IMR-90 (cell line): Measurements from ENCODE around the gene AIFM2. TPM values are rescaled to one million over a fixed set of nuclear protein-coding genes. Genes with fewer than 3 reads are reported as not detected.

ENCODE experiments used
- ATAC-seq: fragments of 200-7000 bp; cut with Tn5 transposase; 2 replicates; pipeline ENCODE4 v1.9.1; 2020; ENCODE audit warnings: low read depth, mild to moderate bottlenecking, moderate library complexity
- BruUV-seq: library from RNA; stranded (reverse); fragments of 400-500 nt; replicated peaks from 2 replicates; lab custom pipeline; 2021; lab: Mats Ljungman, UMichigan
- CTCF ChIA-PET: fragments of 300-600 bp; formaldehyde crosslinking; extraction: SDS; loops from one replicate; lab custom pipeline; 2021; ENCODE audit warnings: antibody characterized with exemption; lab: Yijun Ruan, JAX
- POLR2A ChIA-PET: fragments of 300-600 bp; sonication (Branson Sonifier 250); formaldehyde crosslinking; loops from one replicate; lab custom pipeline; 2022; ENCODE audit warnings: antibody characterized with exemption; ENCODE audit not compliant: unreplicated experiment; lab: Charles Lee
- DNase-seq: peaks from one replicate; pipeline ENCODE4 v3.0.0; 2013
- H2AFZ ChIP-seq: replicated peaks from 2 replicates; pipeline ENCODE3; 2013; ENCODE audit warnings: low read length, mild to moderate bottlenecking; ENCODE audit not compliant: poor library complexity
- H2AK5ac ChIP-seq: 2 replicates; pipeline ENCODE4 v1.6.1; 2013; ENCODE audit warnings: low read depth, low read length, inconsistent platforms
- H2AK9ac ChIP-seq: replicated peaks from 2 replicates; pipeline ENCODE3; 2013; ENCODE audit warnings: mild to moderate bottlenecking, low read depth, low read length, moderate library complexity; ENCODE audit not compliant: poor library complexity
- H2BK120ac ChIP-seq: 2 replicates; pipeline ENCODE4 v1.6.1; 2013; ENCODE audit warnings: low read depth, low read length, inconsistent platforms
- H2BK15ac ChIP-seq: 3 replicates; pipeline ENCODE4 v1.6.1; 2013; ENCODE audit warnings: low read depth, low read length, inconsistent platforms
- H2BK20ac ChIP-seq: 2 replicates; pipeline ENCODE4 v1.6.1; 2013; ENCODE audit warnings: low read depth, mild to moderate bottlenecking, inconsistent platforms, low read length, moderate library complexity
- H2BK5ac ChIP-seq: 2 replicates; pipeline ENCODE4 v1.6.1; 2013; ENCODE audit warnings: mild to moderate bottlenecking, low read depth, low read length, inconsistent platforms; ENCODE audit not compliant: poor library complexity, severe bottlenecking
- H3K14ac ChIP-seq: replicated peaks from 2 replicates; pipeline ENCODE4 v1.6.1; 2013; ENCODE audit warnings: low read depth, low read length, inconsistent platforms
- H3K18ac ChIP-seq: 2 replicates; pipeline ENCODE4 v1.6.1; 2013; ENCODE audit warnings: low read depth, low read length, control low read depth
- H3K23ac ChIP-seq: 2 replicates; pipeline ENCODE4 v1.6.1; 2013; ENCODE audit warnings: low read depth, low read length, inconsistent platforms
- H3K27ac ChIP-seq: 2 replicates; pipeline ENCODE4 v1.5.1; 2013; ENCODE audit warnings: mild to moderate bottlenecking, control low read depth, low read length; ENCODE audit not compliant: insufficient read depth
- H3K27me3 ChIP-seq: 2 replicates; pipeline ENCODE4 v1.6.1; 2013; ENCODE audit warnings: low read length; ENCODE audit not compliant: control insufficient read depth, insufficient read depth
- H3K36me3 ChIP-seq: 2 replicates; pipeline ENCODE4 v1.6.1; 2013; ENCODE audit warnings: low read length, mixed read lengths; ENCODE audit not compliant: control insufficient read depth, insufficient read depth
- H3K4ac ChIP-seq: 2 replicates; pipeline ENCODE4 v1.6.1; 2013; ENCODE audit warnings: low read depth, low read length, inconsistent platforms
- H3K4me1 ChIP-seq: 2 replicates; pipeline ENCODE4 v1.6.1; 2013; ENCODE audit warnings: low read length, mixed read lengths; ENCODE audit not compliant: control insufficient read depth, insufficient read depth
- H3K4me2 ChIP-seq: 2 replicates; pipeline ENCODE4 v1.6.1; 2013; ENCODE audit warnings: low read depth, mild to moderate bottlenecking, control low read depth, low read length, moderate library complexity
- H3K4me3 ChIP-seq: 2 replicates; pipeline ENCODE4 v1.5.1; 2013; ENCODE audit warnings: low read depth, mild to moderate bottlenecking, control low read depth, low read length, moderate library complexity; ENCODE audit not compliant: insufficient read depth
- H3K56ac ChIP-seq: 2 replicates; pipeline ENCODE4 v1.6.1; 2013; ENCODE audit warnings: low read length, inconsistent platforms; ENCODE audit not compliant: insufficient read depth; ENCODE audit errors: extremely low read depth
- H3K79me1 ChIP-seq, 2 experiments: 2 replicates each; pipeline ENCODE4 v1.6.1; 2013; ENCODE audit warnings: low read length in 2 of 2, inconsistent platforms in 1 of 2, low read depth in 1 of 2
- H3K9ac ChIP-seq: 2 replicates; pipeline ENCODE4 v1.6.1; 2013; ENCODE audit warnings: low read depth, low read length, control low read depth
- H3K9me1 ChIP-seq: 2 replicates; pipeline ENCODE4 v1.6.1; 2013; ENCODE audit warnings: low read length, inconsistent platforms; ENCODE audit not compliant: insufficient read depth
- H3K9me3 ChIP-seq: 2 replicates; pipeline ENCODE4 v1.6.1; 2013; ENCODE audit warnings: low read length; ENCODE audit not compliant: control insufficient read depth, insufficient read depth
- H4K20me1 ChIP-seq: 2 replicates; pipeline ENCODE4 v1.6.1; 2013; ENCODE audit warnings: low read length, inconsistent platforms; ENCODE audit not compliant: insufficient read depth
- H4K5ac ChIP-seq: 2 replicates; pipeline ENCODE4 v1.6.1; 2013; ENCODE audit warnings: mild to moderate bottlenecking, low read depth, low read length, control low read depth
- H4K8ac ChIP-seq, 2 experiments: 2 replicates each; pipeline ENCODE4 v1.6.1; 2013; ENCODE audit warnings: low read depth in 2 of 2, low read length in 2 of 2, control low read depth in 1 of 2, inconsistent platforms in 1 of 2
- H4K91ac ChIP-seq: 2 replicates; pipeline ENCODE4 v1.6.1; 2013; ENCODE audit warnings: low read depth, low read length, inconsistent platforms; ENCODE audit not compliant: insufficient read depth
- BHLHE40 ChIP-seq: fragments of 150-350 bp; IDR thresholded peaks from 2 replicates; pipeline ENCODE4 v1.6.1; 2016; ENCODE audit warnings: mild to moderate bottlenecking, low read depth, low read length
- CEBPB ChIP-seq: IDR thresholded peaks from 2 replicates; pipeline ENCODE4 v1.6.1; 2012; ENCODE audit warnings: low read depth, low read length, improper control_type of control experiment
- CHD1 ChIP-seq: IDR thresholded peaks from 2 replicates; pipeline ENCODE4 v1.6.1; 2012; ENCODE audit warnings: low read depth, low read length, improper control_type of control experiment
- FOS ChIP-seq: fragments of 150-350 bp; IDR thresholded peaks from 2 replicates; pipeline ENCODE4 v1.6.1; 2016; ENCODE audit warnings: low read depth, low read length
- MAFK ChIP-seq: IDR thresholded peaks from 2 replicates; pipeline ENCODE4 v1.6.1; 2012; ENCODE audit warnings: low read depth, low read length, improper control_type of control experiment
- MAZ ChIP-seq: IDR thresholded peaks from 2 replicates; pipeline ENCODE4 v1.6.1; 2012; ENCODE audit warnings: low read depth, mild to moderate bottlenecking, low read length, improper control_type of control experiment, moderate library complexity, borderline replicate concordance
- MXI1 ChIP-seq: IDR thresholded peaks from 2 replicates; pipeline ENCODE4 v1.6.1; 2012; ENCODE audit warnings: low read depth, mild to moderate bottlenecking, low read length, moderate library complexity, borderline replicate concordance
- NFE2L2 ChIP-seq: fragments of 150-350 bp; IDR thresholded peaks from 2 replicates; pipeline ENCODE4 v1.6.1; 2016; ENCODE audit warnings: low read depth, mild to moderate bottlenecking, low read length
- POLR2A ChIP-seq: IDR thresholded peaks from 2 replicates; pipeline ENCODE4 v1.6.1; 2012; ENCODE audit warnings: mild to moderate bottlenecking, low read depth, low read length
- RAD21 ChIP-seq: IDR thresholded peaks from 2 replicates; pipeline ENCODE4 v1.6.1; 2012; ENCODE audit warnings: low read length, improper control_type of control experiment
- RCOR1 ChIP-seq: IDR thresholded peaks from 2 replicates; pipeline ENCODE4 v1.6.1; 2012; ENCODE audit warnings: mild to moderate bottlenecking, low read length, improper control_type of control experiment; ENCODE audit not compliant: insufficient replicate concordance
- RFX5 ChIP-seq: IDR thresholded peaks from 2 replicates; pipeline ENCODE4 v1.8.0; 2012; ENCODE audit warnings: low read depth, mild to moderate bottlenecking, low read length, moderate library complexity
- SMC3 ChIP-seq: fragments of 150-350 bp; IDR thresholded peaks from 2 replicates; pipeline ENCODE4 v1.6.1; 2016; ENCODE audit warnings: low read depth, mild to moderate bottlenecking, antibody characterized with exemption, low read length, moderate library complexity
- WGBS, 2 experiments: methylation state at CpG; one replicate each; pipeline versions ENCODE4 v1.1.5 to v1.1.7; 2013; ENCODE audit warnings: missing lambda C conversion rate in 2 of 2; ENCODE audit not compliant: insufficient read length in 1 of 2; ENCODE audit errors: extremely low coverage in 2 of 2; 5-methylcytosine and 5-hydroxymethylcytosine counted together
- dilution Hi-C: fragments of 300-500 bp; cut with HindIII; formaldehyde crosslinking; loops from one replicate; pipeline ENCODE4 v1.14.3; 2018; ENCODE audit warnings: low sequenced_read_pairs; ENCODE audit not compliant: unreplicated experiment
- in situ Hi-C: fragments of 300-500 bp; cut with MboI; formaldehyde crosslinking; loops from 3 replicates; pipeline ENCODE4 v1.14.3; 2019; ENCODE audit warnings: low sequenced_read_pairs, inconsistent platforms, mixed read lengths
- intact Hi-C: fragments of 100-400 bp; cut with micrococcal nuclease; formaldehyde crosslinking; loops from 2 replicates; pipeline ENCODE4 v1.10.0; 2022
- polyA plus RNA-seq, 3 experiments: library from polyadenylated mRNA; depleted of rRNA; stranded (reverse); fragments of >200 nt; gene quantifications; 2 replicates each; pipeline ENCODE4 v1.2.3, GENCODE V29; 2012; ENCODE audit warnings: low replicate concordance in 1 of 3
- total RNA-seq: library from RNA; depleted of rRNA; stranded (reverse); fragments of >200 nt; gene quantifications from 2 replicates; pipeline ENCODE4 v1.2.3, GENCODE V29; 2012
- TF ChIP-seq, protein P1 (sequence below): conservative IDR thresholded peaks from 2 replicates; pipeline ENCODE4 v1.5.1; 2012; ENCODE audit warnings: mild to moderate bottlenecking, low read depth, low read length, improper control_type of control experiment
- TF ChIP-seq, protein P2 (sequence below): fragments of 150-350 bp; IDR thresholded peaks from 2 replicates; pipeline ENCODE4 v1.6.1; 2016; ENCODE audit warnings: low read depth, mild to moderate bottlenecking, low read length, moderate library complexity, borderline replicate concordance
- TF ChIP-seq, protein P3 (sequence below): fragments of 150-350 bp; IDR thresholded peaks from 2 replicates; pipeline ENCODE4 v1.6.1; 2017; ENCODE audit warnings: mild to moderate bottlenecking, antibody characterized with exemption, low read length, low read depth

AIFM2 gene
- total and polyA plus RNA-seq, 2 of the 4 experiments (the other 2 are of a cell fraction), result 2.0 to 4.6 TPM

DNA sequence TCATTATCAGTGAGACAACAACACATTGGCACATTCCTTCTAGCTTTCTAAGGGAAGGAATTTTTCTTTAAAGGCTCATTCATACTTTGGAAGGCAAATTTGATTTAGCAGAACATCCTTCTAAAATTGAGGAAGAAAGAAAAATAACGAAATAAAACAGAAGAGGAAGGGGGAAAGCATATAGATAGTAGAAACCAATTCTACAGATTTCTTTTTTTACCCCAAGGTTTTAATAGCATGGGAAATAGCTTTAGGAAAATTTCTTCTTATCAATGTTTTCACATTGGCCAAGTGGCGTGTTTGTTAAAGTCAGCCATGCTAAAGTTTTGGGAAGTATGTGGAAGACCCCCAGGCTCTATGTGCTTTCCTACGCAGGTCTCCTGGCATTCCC is 44.3 kb downstream of the AIFM2 start:
- TF ChIP-seq MXI1, result no peak
- no peak for TF ChIP-seq POLR2A
- TF ChIP-seq RAD21, result no peak
- TF ChIP-seq, protein P1, sequence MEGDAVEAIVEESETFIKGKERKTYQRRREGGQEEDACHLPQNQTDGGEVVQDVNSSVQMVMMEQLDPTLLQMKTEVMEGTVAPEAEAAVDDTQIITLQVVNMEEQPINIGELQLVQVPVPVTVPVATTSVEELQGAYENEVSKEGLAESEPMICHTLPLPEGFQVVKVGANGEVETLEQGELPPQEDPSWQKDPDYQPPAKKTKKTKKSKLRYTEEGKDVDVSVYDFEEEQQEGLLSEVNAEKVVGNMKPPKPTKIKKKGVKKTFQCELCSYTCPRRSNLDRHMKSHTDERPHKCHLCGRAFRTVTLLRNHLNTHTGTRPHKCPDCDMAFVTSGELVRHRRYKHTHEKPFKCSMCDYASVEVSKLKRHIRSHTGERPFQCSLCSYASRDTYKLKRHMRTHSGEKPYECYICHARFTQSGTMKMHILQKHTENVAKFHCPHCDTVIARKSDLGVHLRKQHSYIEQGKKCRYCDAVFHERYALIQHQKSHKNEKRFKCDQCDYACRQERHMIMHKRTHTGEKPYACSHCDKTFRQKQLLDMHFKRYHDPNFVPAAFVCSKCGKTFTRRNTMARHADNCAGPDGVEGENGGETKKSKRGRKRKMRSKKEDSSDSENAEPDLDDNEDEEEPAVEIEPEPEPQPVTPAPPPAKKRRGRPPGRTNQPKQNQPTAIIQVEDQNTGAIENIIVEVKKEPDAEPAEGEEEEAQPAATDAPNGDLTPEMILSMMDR, result no peak
- TF ChIP-seq CEBPB, result no peak
- TF ChIP-seq MAFK, result no peak
- no peak for TF ChIP-seq SMC3
- TF ChIP-seq BHLHE40, result no peak
- TF ChIP-seq MAZ, result no peak
- no peak for TF ChIP-seq RFX5
- TF ChIP-seq, protein P2, sequence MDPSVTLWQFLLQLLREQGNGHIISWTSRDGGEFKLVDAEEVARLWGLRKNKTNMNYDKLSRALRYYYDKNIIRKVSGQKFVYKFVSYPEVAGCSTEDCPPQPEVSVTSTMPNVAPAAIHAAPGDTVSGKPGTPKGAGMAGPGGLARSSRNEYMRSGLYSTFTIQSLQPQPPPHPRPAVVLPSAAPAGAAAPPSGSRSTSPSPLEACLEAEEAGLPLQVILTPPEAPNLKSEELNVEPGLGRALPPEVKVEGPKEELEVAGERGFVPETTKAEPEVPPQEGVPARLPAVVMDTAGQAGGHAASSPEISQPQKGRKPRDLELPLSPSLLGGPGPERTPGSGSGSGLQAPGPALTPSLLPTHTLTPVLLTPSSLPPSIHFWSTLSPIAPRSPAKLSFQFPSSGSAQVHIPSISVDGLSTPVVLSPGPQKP, result no peak
- no peak for TF ChIP-seq FOS
- no peak for TF ChIP-seq RCOR1
- TF ChIP-seq NFE2L2, result no peak
- no peak for TF ChIP-seq CHD1
- TF ChIP-seq, protein P3, sequence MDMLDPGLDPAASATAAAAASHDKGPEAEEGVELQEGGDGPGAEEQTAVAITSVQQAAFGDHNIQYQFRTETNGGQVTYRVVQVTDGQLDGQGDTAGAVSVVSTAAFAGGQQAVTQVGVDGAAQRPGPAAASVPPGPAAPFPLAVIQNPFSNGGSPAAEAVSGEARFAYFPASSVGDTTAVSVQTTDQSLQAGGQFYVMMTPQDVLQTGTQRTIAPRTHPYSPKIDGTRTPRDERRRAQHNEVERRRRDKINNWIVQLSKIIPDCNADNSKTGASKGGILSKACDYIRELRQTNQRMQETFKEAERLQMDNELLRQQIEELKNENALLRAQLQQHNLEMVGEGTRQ, result no peak
- no peak overlapping the region for H3K23ac ChIP-seq
- no peak overlapping the region for H3K9ac ChIP-seq
- in situ Hi-C loops, result no loop called here
- no peak overlapping the region for H3K56ac ChIP-seq
- H3K27me3 ChIP-seq, result no peaks in the 10 kb centered on the region
- no peak overlapping the region for H3K14ac ChIP-seq
- no TSS peak for BruUV-seq
- no CpG with 5 or more reads among the region's 3 CpGs for WGBS, 2 experiments
- no peak overlapping the region for H3K27ac ChIP-seq
- intact Hi-C loops, result no loop called here
- no peak overlapping the region for H2BK120ac ChIP-seq
- H2BK5ac ChIP-seq, result no peak overlapping the region
- no peaks in the 10 kb centered on the region; a peak in 1 of 4 replicates for H3K79me1 ChIP-seq
- H2AFZ ChIP-seq, result no peak overlapping the region
- H4K20me1 ChIP-seq, result no peaks in the 10 kb centered on the region
- H4K8ac ChIP-seq, result no peak overlapping the region
- H3K9me3 ChIP-seq, result no peaks in the 10 kb centered on the region
- H3K18ac ChIP-seq, result no peak overlapping the region
- no peak overlapping the region for H3K4me3 ChIP-seq
- H2BK15ac ChIP-seq, result no peak overlapping the region
- H3K4ac ChIP-seq, result no peak overlapping the region
- ChIA-PET POLR2A (no interaction called here), CTCF (interaction anchor here (0.8 to 1.4 kb wide), 2 partner anchors 19 to 58 kb away, joined by 3 read pairs; partner anchors contain the start of gene TYSND1)
- no peak for DNase-seq
- peaks cover 18% of the 10 kb centered on the region for H3K36me3 ChIP-seq
- dilution Hi-C loops, result no loop called here
- peaks cover 2% of the 10 kb centered on the region; the same call in 1 of the 2 replicates for H3K9me1 ChIP-seq
- H2BK20ac ChIP-seq, result no peak overlapping the region
- no peak overlapping the region for H2AK5ac ChIP-seq
- ATAC-seq, result no peak
- no peak overlapping the region for H4K91ac ChIP-seq
- no peak overlapping the region for H4K5ac ChIP-seq
- H3K4me2 ChIP-seq, result no peak overlapping the region
- no peak overlapping the region for H2AK9ac ChIP-seq
- H3K4me1 ChIP-seq, result no peaks in the 10 kb centered on the region
